Measurements from ENCODE around the gene HIP1R. TPM values are rescaled to one million over a fixed set of nuclear protein-coding genes. Genes with fewer than 3 reads are reported as not detected.

Gene HIP1R
- total RNA-seq, 2 donors from 2014 or later: 20.0 to 28.1 TPM

DNA sequence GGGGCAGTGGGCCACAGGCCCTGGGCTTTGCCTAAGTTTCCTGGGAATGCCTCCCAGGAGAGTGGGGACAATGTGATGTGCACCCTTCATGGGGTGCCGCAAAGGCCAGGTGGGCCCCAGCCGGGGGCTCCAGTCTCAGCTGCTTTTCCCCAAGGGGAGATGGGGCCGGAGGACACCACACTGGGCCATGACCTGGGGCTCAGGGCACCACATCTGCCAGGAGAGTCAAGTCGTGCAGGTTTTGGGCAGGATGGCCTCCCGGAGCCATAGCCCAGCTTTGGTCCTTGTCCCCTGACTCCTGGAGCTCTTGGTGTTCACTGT, 12.2 kb downstream of the HIP1R start:
- H3K27me3 Mint-ChIP-seq (ENCODE audit: low read depth): no peaks in the 10 kb centered on the region
- DNase-seq (no peak), ATAC-seq (replicated peaks in 1 of 2) (no peak)
- no peak overlapping the region for H3K27ac Mint-ChIP-seq
- no peaks in the 10 kb centered on the region for H3K9me3 Mint-ChIP-seq
- H3K4me1 Mint-ChIP-seq (ENCODE audit: low read depth): no peaks in the 10 kb centered on the region
- H3K4me3 Mint-ChIP-seq: no peak overlapping the region
- H3K36me3 Mint-ChIP-seq (ENCODE audit: insufficient read depth in 2 of 2): no peaks in the 10 kb centered on the region

DNA sequence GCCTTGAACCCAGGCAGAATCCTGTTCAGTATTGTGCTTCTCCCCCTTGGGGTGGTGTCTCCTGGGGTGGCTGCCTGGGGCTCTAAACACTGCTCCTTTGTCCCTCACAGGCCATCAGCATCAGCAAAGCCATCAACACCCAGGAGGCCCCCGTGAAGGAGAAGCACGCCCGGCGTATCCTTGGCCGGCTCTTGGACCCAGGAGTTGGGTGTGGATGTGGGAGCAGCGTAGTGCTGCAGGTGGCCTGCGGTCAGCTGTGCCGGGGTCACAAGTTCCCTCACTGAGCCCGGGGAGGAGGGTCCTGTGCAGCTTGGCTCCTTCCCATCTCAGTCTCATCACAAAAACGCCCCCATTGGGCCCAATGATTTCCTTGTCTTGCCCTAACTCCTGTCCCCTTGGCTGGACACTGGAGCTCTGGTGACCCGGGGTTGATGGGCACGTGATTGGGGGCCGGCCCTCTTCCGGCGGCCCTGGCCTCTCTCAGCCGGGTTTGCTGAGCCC, 12.7 kb downstream of the HIP1R start:
- H3K27ac Mint-ChIP-seq: peak overlapping the region; percentile 40
- no peaks in the 10 kb centered on the region for H3K9me3 Mint-ChIP-seq
- no peaks in the 10 kb centered on the region for H3K36me3 Mint-ChIP-seq (ENCODE audit: insufficient read depth in 2 of 2)
- H3K4me1 Mint-ChIP-seq (ENCODE audit: low read depth): no peaks in the 10 kb centered on the region
- ATAC-seq (replicated peaks in 1 of 2) (no peak), DNase-seq (no peak)
- no peak overlapping the region for H3K4me3 Mint-ChIP-seq
- no peaks in the 10 kb centered on the region for H3K27me3 Mint-ChIP-seq (ENCODE audit: low read depth)

DNA sequence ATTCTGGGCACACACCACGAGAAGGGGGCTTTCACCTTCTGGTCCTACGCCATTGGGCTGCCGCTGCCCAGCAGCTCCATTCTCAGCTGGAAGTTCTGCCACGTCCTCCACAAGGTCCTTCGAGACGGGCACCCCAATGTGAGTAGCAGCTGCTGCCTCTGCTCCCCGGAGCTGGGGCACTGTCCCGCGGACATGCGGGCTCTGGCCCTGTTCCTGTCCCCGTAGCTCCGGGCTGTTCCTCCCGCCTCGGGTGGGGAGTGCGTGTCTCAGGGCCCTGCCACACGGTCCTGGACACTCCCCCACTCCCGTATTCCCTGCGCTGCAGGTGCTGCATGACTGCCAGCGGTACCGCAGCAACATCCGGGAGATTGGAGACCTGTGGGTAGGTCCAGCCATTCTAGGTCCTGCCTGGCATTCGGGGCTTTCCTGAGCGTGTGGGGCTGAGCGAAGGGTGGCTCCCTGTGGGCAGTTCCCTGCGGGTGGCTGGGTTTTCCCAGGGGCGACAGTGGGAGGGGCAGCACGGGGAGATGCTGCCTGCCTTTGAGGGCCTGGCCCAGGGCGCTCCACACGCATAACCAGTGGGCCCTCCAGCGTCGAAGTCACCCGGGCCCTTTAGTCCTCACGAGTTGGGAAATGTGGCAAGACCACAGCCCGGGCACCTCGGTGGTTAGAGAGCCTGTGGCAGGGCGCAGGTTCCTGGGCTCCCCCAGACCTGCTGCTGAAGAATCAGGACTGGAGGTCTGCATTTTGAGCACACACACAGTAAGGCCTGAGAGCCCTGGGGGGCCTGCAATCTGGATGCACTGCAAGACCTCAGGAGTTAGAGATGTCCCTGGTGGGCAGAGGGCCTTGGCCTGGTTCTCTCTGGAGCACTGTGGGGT, 13.5 kb downstream of the HIP1R start:
- Mint-ChIP-seq H3K27me3 (ENCODE audit: low read depth) (no peaks in the 10 kb centered on the region), H3K4me3 (no peak overlapping the region), H3K9me3 (no peaks in the 10 kb centered on the region), H3K36me3 (ENCODE audit: insufficient read depth in 2 of 2) (no peaks in the 10 kb centered on the region), H3K27ac (peak overlapping the region; percentile 40), H3K4me1 (ENCODE audit: low read depth) (no peaks in the 10 kb centered on the region)
- ATAC-seq (replicated peaks in 1 of 2) (no peak), DNase-seq (no peak)

DNA sequence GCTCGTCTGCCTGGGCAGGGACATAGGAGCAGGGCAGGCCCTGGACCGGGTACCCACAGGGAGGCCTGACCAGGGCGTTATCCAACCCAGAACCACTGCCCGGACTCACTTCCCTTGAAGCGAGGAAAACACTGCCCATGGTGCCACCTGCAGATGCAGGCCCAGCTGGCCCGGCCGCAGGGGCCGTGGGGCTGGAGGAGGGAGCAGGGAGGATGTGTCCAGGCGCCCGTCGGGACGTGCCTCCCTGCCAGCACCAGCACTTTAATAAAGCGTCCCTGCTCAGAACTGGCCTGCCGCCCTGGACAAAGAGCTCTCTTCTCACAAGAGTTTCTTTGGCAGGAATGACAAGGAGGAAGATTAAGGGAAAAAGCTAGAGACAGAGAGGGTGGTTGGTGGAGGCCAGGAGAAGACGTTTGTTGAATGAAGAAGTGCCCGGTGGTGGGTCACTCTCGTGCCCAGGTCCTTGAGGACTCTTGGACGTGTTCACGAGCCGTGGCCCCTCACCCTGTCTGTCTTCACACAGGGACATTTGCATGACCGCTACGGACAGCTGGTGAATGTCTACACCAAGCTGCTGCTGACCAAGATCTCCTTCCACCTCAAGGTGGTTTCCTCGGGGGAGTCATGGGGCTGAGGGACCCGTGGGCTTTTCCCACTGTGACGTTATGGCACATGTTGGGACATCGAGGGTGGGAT, 14.2 kb downstream of the HIP1R start:
- H3K27me3 Mint-ChIP-seq (ENCODE audit: low read depth): no peaks in the 10 kb centered on the region
- no peak overlapping the region for H3K4me3 Mint-ChIP-seq
- H3K4me1 Mint-ChIP-seq (ENCODE audit: low read depth): no peaks in the 10 kb centered on the region
- no peaks in the 10 kb centered on the region for H3K36me3 Mint-ChIP-seq (ENCODE audit: insufficient read depth in 2 of 2)
- no peaks in the 10 kb centered on the region for H3K9me3 Mint-ChIP-seq
- no peak overlapping the region for H3K27ac Mint-ChIP-seq
- no peak for ATAC-seq (replicated peaks in 1 of 2)
- no peak for DNase-seq

DNA sequence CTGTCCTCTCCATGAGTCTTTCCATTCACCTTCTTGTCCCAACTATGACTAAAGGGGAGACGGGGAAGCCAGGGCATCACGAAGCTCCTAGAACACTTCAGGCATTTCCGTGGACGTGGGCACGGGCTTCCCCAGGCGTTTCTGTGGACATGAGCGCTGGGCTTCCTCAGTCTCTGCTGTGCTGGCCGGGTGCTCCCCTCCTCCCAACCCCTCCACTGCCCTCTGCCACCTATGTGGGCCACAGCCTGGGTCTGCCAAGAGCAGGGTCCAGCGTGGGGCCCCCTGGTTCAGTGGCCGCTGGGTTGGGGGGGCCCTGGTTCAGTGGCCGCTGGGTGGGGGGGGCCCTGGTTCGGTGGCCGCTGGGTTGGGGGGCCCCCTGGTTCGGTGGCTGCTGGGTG, 14.8 kb downstream of the HIP1R start:
- DNase-seq (no peak), ATAC-seq (replicated peaks in 1 of 2) (no peak)
- no peaks in the 10 kb centered on the region for H3K27me3 Mint-ChIP-seq (ENCODE audit: low read depth)
- H3K9me3 Mint-ChIP-seq: no peaks in the 10 kb centered on the region
- no peaks in the 10 kb centered on the region for H3K4me1 Mint-ChIP-seq (ENCODE audit: low read depth)
- H3K36me3 Mint-ChIP-seq (ENCODE audit: insufficient read depth in 2 of 2): no peaks in the 10 kb centered on the region
- no peak overlapping the region for H3K27ac Mint-ChIP-seq
- no peak overlapping the region for H3K4me3 Mint-ChIP-seq

DNA sequence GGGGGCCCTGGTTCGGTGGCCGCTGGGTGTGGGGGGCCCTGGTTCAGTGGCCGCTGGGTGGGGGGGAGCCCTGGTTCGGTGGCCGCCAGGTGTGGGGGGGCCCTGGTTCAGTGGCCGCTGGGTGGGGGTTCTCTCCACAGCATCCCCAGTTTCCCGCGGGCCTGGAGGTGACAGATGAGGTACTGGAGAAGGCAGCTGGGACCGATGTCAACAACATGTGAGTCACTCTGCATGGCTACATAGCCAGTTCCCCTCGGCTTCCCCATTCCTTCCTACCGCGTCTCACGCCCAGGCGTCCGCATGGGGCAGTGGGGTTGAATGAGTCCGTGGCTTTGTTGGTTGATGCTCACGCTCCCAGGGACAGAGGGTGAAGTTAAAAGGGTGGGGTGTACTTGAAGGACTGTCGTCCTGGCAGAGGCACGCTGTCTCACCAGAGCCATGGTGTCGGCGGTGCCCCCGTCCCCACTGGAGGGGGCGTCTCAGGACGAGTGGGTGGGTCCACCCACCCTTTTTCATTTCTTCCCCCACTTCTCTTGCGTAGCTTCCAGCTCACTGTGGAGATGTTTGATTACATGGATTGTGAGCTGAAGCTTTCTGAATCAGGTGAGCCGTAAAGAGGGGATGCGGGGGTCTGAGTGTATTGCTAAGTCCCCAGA, 15.6 kb downstream of the HIP1R start:
- no peaks in the 10 kb centered on the region for H3K4me1 Mint-ChIP-seq (ENCODE audit: low read depth)
- H3K27me3 Mint-ChIP-seq (ENCODE audit: low read depth): no peaks in the 10 kb centered on the region
- H3K4me3 Mint-ChIP-seq: no peak overlapping the region
- DNase-seq (no peak), ATAC-seq (replicated peaks in 1 of 2) (no peak)
- no peak overlapping the region for H3K27ac Mint-ChIP-seq
- H3K36me3 Mint-ChIP-seq (ENCODE audit: insufficient read depth in 2 of 2): no peaks in the 10 kb centered on the region
- no peaks in the 10 kb centered on the region for H3K9me3 Mint-ChIP-seq

DNA sequence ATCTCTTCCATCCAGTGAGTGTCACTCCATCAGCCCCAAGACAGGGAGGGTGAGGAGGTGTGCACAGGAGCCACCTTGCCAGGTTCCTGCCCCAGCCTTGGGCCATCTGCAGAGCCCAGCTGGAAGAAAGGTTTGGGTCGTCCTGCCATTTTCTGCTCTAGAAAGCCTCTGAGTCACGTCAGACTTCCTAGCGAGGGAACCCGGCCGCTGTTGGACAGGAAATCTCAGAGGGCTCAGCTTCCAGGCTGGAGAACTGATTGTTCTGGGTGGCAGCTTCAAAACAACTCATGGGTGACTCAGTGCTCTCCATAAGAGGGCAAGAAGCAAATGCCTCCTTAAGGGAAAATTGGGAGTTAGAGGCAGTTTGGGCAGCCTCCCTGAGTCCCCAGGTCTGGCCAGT, 16.6 kb downstream of the HIP1R start:
- ATAC-seq (replicated peaks in 1 of 2) (no peak), DNase-seq (no peak)
- no peaks in the 10 kb centered on the region for H3K9me3 Mint-ChIP-seq
- H3K27ac Mint-ChIP-seq: no peak overlapping the region
- no peaks in the 10 kb centered on the region for H3K4me1 Mint-ChIP-seq (ENCODE audit: low read depth)
- no peaks in the 10 kb centered on the region for H3K27me3 Mint-ChIP-seq (ENCODE audit: low read depth)
- H3K4me3 Mint-ChIP-seq: no peak overlapping the region
- H3K36me3 Mint-ChIP-seq (ENCODE audit: insufficient read depth in 2 of 2): no peaks in the 10 kb centered on the region

DNA sequence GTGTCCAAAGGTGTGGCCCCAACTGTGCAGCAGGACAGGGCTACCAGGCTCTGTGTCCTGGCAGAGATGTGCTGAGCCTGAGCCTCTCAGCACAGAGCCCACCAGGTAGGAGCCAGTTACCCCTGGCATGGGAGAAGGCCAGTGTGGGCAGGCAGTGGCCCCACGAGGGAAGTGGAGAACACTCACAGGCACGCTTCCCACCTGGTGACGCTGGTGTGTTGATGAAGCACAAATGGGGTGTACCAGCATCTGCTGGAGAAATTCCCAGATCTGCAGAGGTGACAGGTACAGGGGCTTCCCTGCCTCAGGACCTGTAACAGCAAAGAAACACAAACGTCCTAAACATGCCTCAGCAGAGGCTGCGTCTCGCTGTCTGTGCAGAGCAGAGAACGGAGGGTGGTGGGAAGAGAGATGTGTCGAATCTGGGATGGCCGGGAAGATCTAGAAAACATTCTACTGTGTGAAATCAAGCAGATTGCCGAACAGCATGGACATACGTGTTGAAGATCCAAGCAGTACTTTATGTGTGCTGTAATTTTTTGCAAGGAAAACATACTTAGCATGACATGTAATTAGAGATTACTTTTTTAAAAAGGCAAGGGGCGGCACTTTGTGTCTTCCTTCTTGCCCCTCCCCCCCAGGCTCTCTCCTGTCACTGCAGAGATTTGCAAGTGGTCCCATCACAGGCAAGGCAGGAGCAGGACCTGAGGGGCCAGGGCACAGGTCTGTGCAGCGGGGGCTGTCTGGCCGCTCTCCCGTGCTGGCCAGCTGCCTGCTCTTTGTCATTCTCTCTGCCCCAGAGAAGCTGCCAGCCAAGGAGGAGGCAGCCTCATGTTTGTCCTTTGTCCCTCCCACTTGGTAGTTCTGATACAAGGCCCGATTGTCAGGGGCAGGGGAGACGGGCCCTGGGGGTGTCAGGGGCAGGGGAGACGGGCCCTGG, 17.3 kb downstream of the HIP1R start:
- no peaks in the 10 kb centered on the region for H3K27me3 Mint-ChIP-seq (ENCODE audit: low read depth)
- no peaks in the 10 kb centered on the region for H3K36me3 Mint-ChIP-seq (ENCODE audit: insufficient read depth in 2 of 2)
- H3K4me3 Mint-ChIP-seq: no peak overlapping the region
- DNase-seq (no peak), ATAC-seq (replicated peaks in 1 of 2) (no peak)
- no peaks in the 10 kb centered on the region for H3K9me3 Mint-ChIP-seq
- H3K27ac Mint-ChIP-seq: no peak overlapping the region
- no peaks in the 10 kb centered on the region for H3K4me1 Mint-ChIP-seq (ENCODE audit: low read depth)

DNA sequence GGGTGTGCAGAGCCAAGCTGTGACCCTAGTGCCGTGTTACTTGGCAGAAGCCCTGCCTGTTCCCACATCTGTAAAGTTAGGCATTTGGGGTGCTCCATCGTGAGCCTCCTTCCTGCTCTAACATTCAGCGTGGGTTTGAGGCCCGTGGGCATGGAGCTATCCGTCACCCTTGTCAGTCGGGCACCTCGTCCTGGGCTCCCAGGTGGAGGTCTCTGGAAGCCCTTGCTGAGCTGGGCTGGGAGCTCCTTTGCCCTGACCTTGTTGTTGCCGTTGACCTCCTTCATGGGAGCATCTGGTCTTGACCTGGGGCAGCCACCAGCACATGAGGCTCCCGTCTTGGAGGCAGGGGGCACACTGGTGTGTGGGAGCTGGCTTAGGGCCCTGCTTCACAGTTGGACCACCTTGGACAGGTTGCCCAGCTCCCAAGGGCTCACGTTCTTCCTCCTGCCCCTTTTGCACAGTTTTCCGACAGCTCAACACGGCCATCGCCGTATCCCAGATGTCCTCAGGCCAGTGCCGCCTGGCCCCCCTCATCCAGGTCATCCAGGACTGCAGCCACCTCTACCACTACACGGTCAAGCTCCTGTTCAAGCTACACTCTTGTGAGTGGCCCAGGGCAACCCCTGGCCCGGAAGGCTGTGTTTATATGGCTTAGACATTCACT, 18.5 kb downstream of the HIP1R start:
- no peaks in the 10 kb centered on the region for H3K36me3 Mint-ChIP-seq (ENCODE audit: insufficient read depth in 2 of 2)
- no peaks in the 10 kb centered on the region for H3K27me3 Mint-ChIP-seq (ENCODE audit: low read depth)
- no peak overlapping the region for H3K27ac Mint-ChIP-seq
- no peaks in the 10 kb centered on the region for H3K4me1 Mint-ChIP-seq (ENCODE audit: low read depth)
- H3K4me3 Mint-ChIP-seq: no peak overlapping the region
- H3K9me3 Mint-ChIP-seq: no peaks in the 10 kb centered on the region
- ATAC-seq (replicated peaks in 1 of 2) (no peak), DNase-seq (no peak)

DNA sequence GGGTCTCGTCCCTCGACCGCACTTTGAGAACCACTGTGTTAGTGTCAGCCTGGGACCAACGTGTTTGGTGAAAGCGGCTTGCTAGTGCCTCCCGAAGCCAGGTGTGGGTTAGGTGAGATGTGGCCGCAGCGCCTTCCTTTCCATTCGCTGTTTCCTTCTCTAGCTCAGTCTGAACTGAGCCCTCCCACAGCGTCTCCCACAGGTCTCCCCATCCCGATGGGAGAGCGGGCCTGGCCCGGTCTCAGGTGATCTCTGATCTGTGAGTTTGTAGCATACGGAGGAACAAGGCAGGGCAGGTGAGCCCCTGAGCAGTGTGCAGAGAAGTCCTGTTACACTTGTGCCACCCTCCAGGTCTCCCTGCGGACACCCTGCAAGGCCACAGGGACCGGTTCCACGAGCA, 19.3 kb downstream of the HIP1R start:
- H3K9me3 Mint-ChIP-seq: no peaks in the 10 kb centered on the region

DNA sequence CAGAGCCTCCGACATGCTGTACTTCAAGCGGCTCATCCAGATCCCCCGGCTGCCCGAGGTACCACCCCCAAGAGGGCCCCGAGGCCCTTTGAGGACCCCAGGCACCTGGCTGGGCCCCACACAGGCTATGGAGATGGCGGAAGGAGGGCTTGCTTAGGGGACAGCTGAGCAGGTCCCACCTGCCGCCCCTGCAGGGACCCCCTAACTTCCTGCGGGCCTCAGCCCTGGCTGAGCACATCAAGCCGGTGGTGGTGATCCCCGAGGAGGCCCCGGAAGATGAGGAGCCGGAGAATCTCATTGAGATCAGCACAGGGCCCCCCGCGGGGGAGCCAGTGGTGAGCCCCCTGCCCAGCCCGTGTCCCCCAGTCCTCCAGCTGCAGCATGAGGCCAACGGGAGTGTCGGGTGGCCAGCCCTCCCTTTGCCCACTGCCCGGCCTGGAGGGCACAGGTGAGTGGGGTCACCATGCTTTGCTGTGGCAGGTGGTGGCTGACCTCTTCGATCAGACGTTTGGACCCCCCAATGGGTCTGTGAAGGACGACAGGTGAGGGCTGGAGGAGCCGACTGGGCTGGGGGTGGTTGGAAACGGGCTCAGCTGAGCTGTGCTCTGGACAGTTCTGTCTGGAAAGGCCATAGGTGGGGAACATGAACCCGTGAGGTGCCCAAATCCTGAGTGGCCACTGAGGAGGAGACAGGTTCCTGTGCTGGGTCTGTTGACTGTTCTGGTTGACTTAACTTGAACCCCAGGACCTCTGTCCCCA, 20.0 kb downstream of the HIP1R start:
- H3K27ac Mint-ChIP-seq: no peak overlapping the region
- H3K27me3 Mint-ChIP-seq (ENCODE audit: low read depth): no peaks in the 10 kb centered on the region
- no peak overlapping the region for H3K4me3 Mint-ChIP-seq
- no peaks in the 10 kb centered on the region for H3K4me1 Mint-ChIP-seq (ENCODE audit: low read depth)
- ATAC-seq (replicated peaks in 1 of 2) (no peak), DNase-seq (no peak)
- H3K9me3 Mint-ChIP-seq: no peaks in the 10 kb centered on the region
- H3K36me3 Mint-ChIP-seq (ENCODE audit: insufficient read depth in 2 of 2): no peaks in the 10 kb centered on the region

More for the DNA sequence above, 19.3 kb downstream of the HIP1R start:
- H3K4me1 Mint-ChIP-seq (ENCODE audit: low read depth): no peaks in the 10 kb centered on the region
- H3K27me3 Mint-ChIP-seq (ENCODE audit: low read depth): no peaks in the 10 kb centered on the region
- ATAC-seq (replicated peaks in 1 of 2) (no peak), DNase-seq (no peak)
- no peaks in the 10 kb centered on the region for H3K36me3 Mint-ChIP-seq (ENCODE audit: insufficient read depth in 2 of 2)
- no peak overlapping the region for H3K27ac Mint-ChIP-seq
- H3K4me3 Mint-ChIP-seq: no peak overlapping the region

Data from activated T-cell treated with anti-CD3 and anti-CD28 coated beads, Interleukin-2, amount 50 U/mL, for 72 hours (primary cell).